HG02610 (cell line): Measurements from ENCODE around the gene EBF3.

ENCODE experiments used
- ATAC-seq: cut with Tn5 transposase; IDR thresholded peaks from one replicate; pipeline ENCODE4 v1.9.1; 2021; ENCODE audit warnings: mild to moderate bottlenecking, moderate library complexity; ENCODE audit not compliant: unreplicated experiment

The EBF3 gene

GRCh38 chr10:129963641-129964501, at the start of gene EBF3:
Gene EBF3 (minus strand): TSS chr10:129964274. CDS start chr10:129963768, 506 bp downstream.
- ATAC-seq = no peak

GRCh38 chr10:130013335-130014262, 49.5 kb upstream of the EBF3 start:
- ATAC-seq = no peak

- no peak for ATAC-seq
Observed at GRCh38 chr10:130012129-130012528, 48.1 kb upstream of the EBF3 start.

GRCh38 chr10:130010653-130011052, 46.6 kb upstream of the EBF3 start:
- ATAC-seq = no peak

- no peak for ATAC-seq
Observed at GRCh38 chr10:130009228-130009627, 45.2 kb upstream of the EBF3 start.

GRCh38 chr10:130003787-130004613, 39.9 kb upstream of the EBF3 start:
- no peak for ATAC-seq

GRCh38 chr10:130003166-130003565, 39.1 kb upstream of the EBF3 start:
- no peak for ATAC-seq

- ATAC-seq = no peak
Observed at GRCh38 chr10:130002606-130003005, 38.5 kb upstream of the EBF3 start.

GRCh38 chr10:130000918-130001317, 36.8 kb upstream of the EBF3 start:
- no peak for ATAC-seq

- no peak for ATAC-seq
Observed at GRCh38 chr10:129999140-129999539, 35.1 kb upstream of the EBF3 start.

- ATAC-seq = no peak
Observed at GRCh38 chr10:129993621-129994020, 29.5 kb upstream of the EBF3 start.

GRCh38 chr10:129992356-129992755, 28.3 kb upstream of the EBF3 start:
- no peak for ATAC-seq

- no peak for ATAC-seq
Observed at GRCh38 chr10:129982825-129983224, 18.8 kb upstream of the EBF3 start.

GRCh38 chr10:129978980-129979379, 14.9 kb upstream of the EBF3 start:
- no peak for ATAC-seq

GRCh38 chr10:129978322-129978721, 14.2 kb upstream of the EBF3 start:
- no peak for ATAC-seq

GRCh38 chr10:129977794-129978193, 13.7 kb upstream of the EBF3 start:
- no peak for ATAC-seq

- no peak for ATAC-seq
Observed at GRCh38 chr10:129973674-129974059, 9.6 kb upstream of the EBF3 start.

GRCh38 chr10:129972966-129973673, 9.0 kb upstream of the EBF3 start:
- ATAC-seq = no peak

- ATAC-seq = no peak
Observed at GRCh38 chr10:129972145-129972965, 8.3 kb upstream of the EBF3 start.
